SU-DHL-6 (cell line): Measurements from ENCODE around the gene MOB4.

Experiments used
- EZH2phosphoT487 ChIP-seq: fragments of 200-600 bp; sonication (generic), shearing (Covaris generic); conservative IDR thresholded peaks from 2 replicates; pipeline ENCODE4 v1.6.1; 2018; ENCODE audit warnings: mild to moderate bottlenecking, antibody characterized with exemption, low read length, moderate library complexity, mixed read lengths
- TF ChIP-seq, protein P1 (sequence below): fragments of 200-600 bp; sonication (generic); IDR thresholded peaks from one replicate; pipeline ENCODE4 v1.5.1; 2017; ENCODE audit warnings: antibody characterized with exemption, mild to moderate bottlenecking, low read length, moderate library complexity; ENCODE audit not compliant: insufficient read depth, poor library complexity, severe bottlenecking

- TF ChIP-seq, protein P1, sequence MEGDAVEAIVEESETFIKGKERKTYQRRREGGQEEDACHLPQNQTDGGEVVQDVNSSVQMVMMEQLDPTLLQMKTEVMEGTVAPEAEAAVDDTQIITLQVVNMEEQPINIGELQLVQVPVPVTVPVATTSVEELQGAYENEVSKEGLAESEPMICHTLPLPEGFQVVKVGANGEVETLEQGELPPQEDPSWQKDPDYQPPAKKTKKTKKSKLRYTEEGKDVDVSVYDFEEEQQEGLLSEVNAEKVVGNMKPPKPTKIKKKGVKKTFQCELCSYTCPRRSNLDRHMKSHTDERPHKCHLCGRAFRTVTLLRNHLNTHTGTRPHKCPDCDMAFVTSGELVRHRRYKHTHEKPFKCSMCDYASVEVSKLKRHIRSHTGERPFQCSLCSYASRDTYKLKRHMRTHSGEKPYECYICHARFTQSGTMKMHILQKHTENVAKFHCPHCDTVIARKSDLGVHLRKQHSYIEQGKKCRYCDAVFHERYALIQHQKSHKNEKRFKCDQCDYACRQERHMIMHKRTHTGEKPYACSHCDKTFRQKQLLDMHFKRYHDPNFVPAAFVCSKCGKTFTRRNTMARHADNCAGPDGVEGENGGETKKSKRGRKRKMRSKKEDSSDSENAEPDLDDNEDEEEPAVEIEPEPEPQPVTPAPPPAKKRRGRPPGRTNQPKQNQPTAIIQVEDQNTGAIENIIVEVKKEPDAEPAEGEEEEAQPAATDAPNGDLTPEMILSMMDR, result no peak
- no peak for TF ChIP-seq EZH2phosphoT487
Measured at GRCh38 chr2:197496695-197497094, 19.2 kb upstream of the MOB4 start.
